HG02798 (cell line): ENCODE measurements around the gene CAPZA1.

Experiments
- ATAC-seq: cut with Tn5 transposase; IDR thresholded peaks from one replicate; pipeline ENCODE4 v1.9.1; 2021; ENCODE audit warnings: mild to moderate bottlenecking; ENCODE audit not compliant: unreplicated experiment, poor library complexity

The CAPZA1 gene

GRCh38 chr1:112711670-112712069, 92.0 kb downstream of the CAPZA1 start:
- no peak for ATAC-seq

- ATAC-seq: no peak
Measured at GRCh38 chr1:112712191-112712590, 92.6 kb downstream of the CAPZA1 start.

- no peak for ATAC-seq
Measured at GRCh38 chr1:112712701-112713128, 93.1 kb downstream of the CAPZA1 start.

GRCh38 chr1:112713466-112714312, 94.1 kb downstream of the CAPZA1 start:
- no peak for ATAC-seq

- no peak for ATAC-seq
Measured at GRCh38 chr1:112714313-112715263, 95.0 kb downstream of the CAPZA1 start.

GRCh38 chr1:112715264-112716053, 95.8 kb downstream of the CAPZA1 start, which contains the start of gene PPM1J:
Gene PPM1J, minus strand, starts transcription at chr1:112715332. Its CDS starts 31 bp downstream, at chr1:112715301.
- ATAC-seq: peak; percentile 84

- ATAC-seq: peak; percentile 36
Measured at GRCh38 chr1:112716133-112716720, 96.6 kb downstream of the CAPZA1 start.

- ATAC-seq: no peak
Measured at GRCh38 chr1:112717263-112717873, 97.7 kb downstream of the CAPZA1 start.

- ATAC-seq: no peak
Measured at GRCh38 chr1:112718691-112719418, 99.2 kb downstream of the CAPZA1 start.

GRCh38 chr1:112719706-112720105, 100.1 kb downstream of the CAPZA1 start:
- no peak for ATAC-seq

- no peak for ATAC-seq
Measured at GRCh38 chr1:112720800-112721199, 101.2 kb downstream of the CAPZA1 start.
